DND-41 (cell line): ENCODE data around the gene CSNK1G1.

Experiments
- EZH2 ChIP-seq: IDR thresholded peaks from 3 replicates; pipeline ENCODE4 v1.6.1; 2012; ENCODE audit warnings: borderline replicate concordance, low read depth, mild to moderate bottlenecking, moderate library complexity, low read length, inconsistent platforms; ENCODE audit not compliant: severe bottlenecking
- TF ChIP-seq, protein P1 (sequence below): IDR thresholded peaks from 2 replicates; pipeline ENCODE4 v1.5.1; 2012; ENCODE audit warnings: borderline replicate concordance, low read length, moderate library complexity, mild to moderate bottlenecking; ENCODE audit not compliant: poor library complexity, severe bottlenecking; ENCODE audit errors: extremely low read depth

DNA sequence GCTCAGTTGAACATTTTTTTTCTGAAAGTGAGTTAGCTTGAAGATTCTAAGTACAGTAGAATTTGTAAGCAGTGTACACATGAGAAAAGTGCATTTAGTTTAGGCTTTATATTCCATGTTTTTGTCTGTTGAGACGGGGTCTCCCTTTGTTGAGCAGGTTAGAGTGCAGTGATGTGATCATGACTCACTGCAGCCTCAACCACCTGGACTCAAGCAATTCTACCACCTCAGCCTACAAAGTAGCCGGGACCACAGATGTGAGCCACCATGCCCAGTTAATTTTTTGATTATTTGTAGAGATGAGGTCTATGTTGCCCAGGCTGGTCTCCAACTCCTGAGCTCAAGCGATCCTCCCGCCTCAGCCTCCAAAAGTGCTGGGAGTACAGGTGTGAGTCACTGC, 5.3 kb upstream of the CSNK1G1 start:
- TF ChIP-seq EZH2 = no peak
- TF ChIP-seq, protein P1, sequence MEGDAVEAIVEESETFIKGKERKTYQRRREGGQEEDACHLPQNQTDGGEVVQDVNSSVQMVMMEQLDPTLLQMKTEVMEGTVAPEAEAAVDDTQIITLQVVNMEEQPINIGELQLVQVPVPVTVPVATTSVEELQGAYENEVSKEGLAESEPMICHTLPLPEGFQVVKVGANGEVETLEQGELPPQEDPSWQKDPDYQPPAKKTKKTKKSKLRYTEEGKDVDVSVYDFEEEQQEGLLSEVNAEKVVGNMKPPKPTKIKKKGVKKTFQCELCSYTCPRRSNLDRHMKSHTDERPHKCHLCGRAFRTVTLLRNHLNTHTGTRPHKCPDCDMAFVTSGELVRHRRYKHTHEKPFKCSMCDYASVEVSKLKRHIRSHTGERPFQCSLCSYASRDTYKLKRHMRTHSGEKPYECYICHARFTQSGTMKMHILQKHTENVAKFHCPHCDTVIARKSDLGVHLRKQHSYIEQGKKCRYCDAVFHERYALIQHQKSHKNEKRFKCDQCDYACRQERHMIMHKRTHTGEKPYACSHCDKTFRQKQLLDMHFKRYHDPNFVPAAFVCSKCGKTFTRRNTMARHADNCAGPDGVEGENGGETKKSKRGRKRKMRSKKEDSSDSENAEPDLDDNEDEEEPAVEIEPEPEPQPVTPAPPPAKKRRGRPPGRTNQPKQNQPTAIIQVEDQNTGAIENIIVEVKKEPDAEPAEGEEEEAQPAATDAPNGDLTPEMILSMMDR = no peak
